ENCODE results near the gene ARFGAP3.

The ARFGAP3 gene

GRCh38 chr22:42868751-42869251 lies 11.7 kb upstream of the ARFGAP3 start:
- H3K27me3 Mint-ChIP-seq (ENCODE audit: low read depth, poor library complexity): no peaks in the 10 kb centered on the region
- no peak for TF ChIP-seq CTCF (IDR thresholded peaks at IDR 0.05)

GRCh38 chr22:42866100-42866499 lies 9.0 kb upstream of the ARFGAP3 start:
- Mint-ChIP-seq H3K4me3 (no peak overlapping the region), H3K27ac (no peak overlapping the region), H3K36me3 (ENCODE audit: low read depth) (peaks cover 15% of the 10 kb centered on the region), H3K4me1 (peaks cover 5% of the 10 kb centered on the region), H3K27me3 (ENCODE audit: low read depth, poor library complexity) (peaks cover 4% of the 10 kb centered on the region), H3K9me3 (no peaks in the 10 kb centered on the region)
- no peak for DNase-seq
- no peak for TF ChIP-seq CTCF (IDR thresholded peaks at IDR 0.05)

More at GRCh38 chr22:42868751-42869251, 11.7 kb upstream of the ARFGAP3 start:
- H3K4me1 Mint-ChIP-seq: no peaks in the 10 kb centered on the region
- H3K36me3 Mint-ChIP-seq (ENCODE audit: low read depth): peaks cover 18% of the 10 kb centered on the region
- H3K9me3 Mint-ChIP-seq: no peaks in the 10 kb centered on the region
- H3K4me3 Mint-ChIP-seq: no peak overlapping the region
- no peak overlapping the region for H3K27ac Mint-ChIP-seq
- no peak for DNase-seq

GRCh38 chr22:42865536-42865935 lies 8.5 kb upstream of the ARFGAP3 start:
- H3K4me3 Mint-ChIP-seq: no peak overlapping the region
- peaks cover 15% of the 10 kb centered on the region for H3K36me3 Mint-ChIP-seq (ENCODE audit: low read depth)
- H3K27me3 Mint-ChIP-seq (ENCODE audit: low read depth, poor library complexity): peaks cover 4% of the 10 kb centered on the region
- H3K27ac Mint-ChIP-seq: no peak overlapping the region
- DNase-seq: no peak
- H3K9me3 Mint-ChIP-seq: no peaks in the 10 kb centered on the region
- H3K4me1 Mint-ChIP-seq: peaks cover 8% of the 10 kb centered on the region
- TF ChIP-seq CTCF (IDR thresholded peaks at IDR 0.05): no peak

GRCh38 chr22:42863349-42863961 lies 6.4 kb upstream of the ARFGAP3 start:
- Mint-ChIP-seq H3K36me3 (ENCODE audit: low read depth) (peaks cover 9% of the 10 kb centered on the region), H3K27ac (no peak overlapping the region), H3K27me3 (ENCODE audit: low read depth, poor library complexity) (peaks cover 4% of the 10 kb centered on the region), H3K4me1 (peaks cover 9% of the 10 kb centered on the region), H3K9me3 (no peaks in the 10 kb centered on the region), H3K4me3 (no peak overlapping the region)
- DNase-seq: no peak
- no peak for TF ChIP-seq CTCF (IDR thresholded peaks at IDR 0.05)

GRCh38 chr22:42862045-42862734 lies 5.1 kb upstream of the ARFGAP3 start:
- TF ChIP-seq CTCF (IDR thresholded peaks at IDR 0.05): no peak
- H3K4me3 Mint-ChIP-seq: no peak overlapping the region
- peaks cover 9% of the 10 kb centered on the region for H3K36me3 Mint-ChIP-seq (ENCODE audit: low read depth)
- H3K27ac Mint-ChIP-seq: no peak overlapping the region
- peaks cover 3% of the 10 kb centered on the region for H3K9me3 Mint-ChIP-seq
- peaks cover 9% of the 10 kb centered on the region for H3K4me1 Mint-ChIP-seq
- H3K27me3 Mint-ChIP-seq (ENCODE audit: low read depth, poor library complexity): peaks cover 8% of the 10 kb centered on the region
- no peak for DNase-seq

Measured in nephron progenitor cell (in vitro differentiated cells).